ENCODE results near the gene NINJ1.

DNA sequence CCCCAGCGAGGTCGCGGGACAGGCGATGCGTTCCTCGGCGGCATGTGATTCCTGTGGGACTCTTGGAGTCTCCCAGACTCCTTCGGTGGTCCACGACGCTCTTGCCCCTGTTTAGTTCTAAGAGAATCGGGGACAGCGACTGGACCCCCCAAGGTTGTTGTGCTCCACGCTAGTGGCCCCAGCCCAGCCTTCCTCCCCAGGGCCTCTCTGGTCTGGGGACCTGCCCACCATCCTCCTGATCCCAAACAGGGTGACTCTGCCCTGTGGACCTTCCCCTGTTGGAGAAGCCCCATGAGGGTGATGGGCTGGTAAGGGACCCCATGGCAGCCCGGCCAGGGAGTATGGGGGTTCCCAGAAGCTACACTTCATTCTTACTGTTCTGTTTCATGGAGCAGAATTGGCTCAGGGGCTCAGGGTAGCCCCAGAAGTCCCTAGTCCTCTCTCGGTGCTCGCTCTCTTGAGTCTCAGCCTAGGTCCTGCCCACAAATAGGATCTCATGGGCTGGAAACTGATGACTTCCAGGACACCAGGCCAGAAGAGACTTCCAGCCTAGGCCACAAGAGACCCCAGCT lies 37.2 kb downstream of the NINJ1 start:
- TF ChIP-seq SUZ12 (IDR thresholded peaks at IDR 0.05; ENCODE audit: extremely low read depth, insufficient read depth, insufficient read length) (no peak), YY1 (IDR thresholded peaks at IDR 0.05; ENCODE audit: insufficient read depth, insufficient read length) (no peak)
